SKM-1 treated with dmso at 0.1 percent for 144 hours (cell line): ENCODE measurements around the gene SNAP23.

Experiments used
- DNase-seq: peaks from one replicate; lab custom pipeline; 2025; ENCODE audit not compliant: unreplicated experiment; lab: John Stamatoyannopoulos, UW

SNAP23 gene

DNA sequence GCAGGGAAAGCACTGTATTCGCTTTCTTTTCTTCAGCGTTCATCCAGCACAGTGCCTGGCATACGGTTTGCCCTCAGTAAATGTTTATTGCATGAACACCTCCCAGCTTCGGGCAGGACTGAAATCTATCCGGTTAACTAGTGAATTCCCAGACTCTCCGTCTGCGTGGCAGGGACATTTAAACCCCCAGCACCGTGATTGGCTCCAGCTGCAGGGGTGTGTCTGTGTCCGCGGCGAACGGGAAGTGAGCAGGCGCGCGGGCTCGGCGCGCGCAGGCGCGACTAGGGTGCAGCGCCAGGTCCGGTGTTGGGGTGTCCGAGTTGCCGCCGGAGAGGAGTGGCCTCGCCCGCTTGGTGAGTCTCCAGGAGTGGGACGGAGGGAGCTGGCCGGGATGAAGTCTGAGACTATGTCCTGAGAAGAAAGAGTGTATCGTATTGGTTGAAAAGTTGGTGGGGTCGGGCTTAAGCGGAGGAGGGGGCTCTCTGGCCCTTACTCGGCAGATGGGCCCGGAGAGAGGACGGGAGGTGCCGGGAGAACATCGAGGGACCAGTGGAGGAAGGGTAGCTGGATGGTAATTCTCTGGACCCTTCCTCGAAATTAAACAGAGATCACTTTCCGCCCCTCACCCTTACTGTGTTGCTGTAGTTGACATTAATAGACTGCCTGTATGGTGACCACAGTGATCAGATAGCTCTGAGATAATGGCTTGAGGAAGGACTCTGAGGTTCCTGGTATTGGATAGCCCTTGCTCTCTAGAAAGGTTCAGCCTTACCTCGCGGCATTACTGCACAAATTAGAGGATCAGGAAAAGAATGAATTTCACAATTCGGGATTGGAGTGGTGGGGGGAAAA is at the start of gene SNAP23:
SNAP23 (plus strand) TSS at position 274 of the 852 bp plus-strand sequence. CDS start 16,213 bp downstream, outside the sequence.
- peak; percentile 87 for DNase-seq

GRCh38 chr15:42447599-42447998 is 47.8 kb upstream of the SNAP23 start:
- DNase-seq = no peak

- DNase-seq = no peak
Measured at GRCh38 chr15:42448281-42448680, 47.2 kb upstream of the SNAP23 start.

GRCh38 chr15:42449770-42450424 is 45.5 kb upstream of the SNAP23 start:
- DNase-seq = no peak

- no peak for DNase-seq
Measured at GRCh38 chr15:42450425-42450790, 45.0 kb upstream of the SNAP23 start.

DNA sequence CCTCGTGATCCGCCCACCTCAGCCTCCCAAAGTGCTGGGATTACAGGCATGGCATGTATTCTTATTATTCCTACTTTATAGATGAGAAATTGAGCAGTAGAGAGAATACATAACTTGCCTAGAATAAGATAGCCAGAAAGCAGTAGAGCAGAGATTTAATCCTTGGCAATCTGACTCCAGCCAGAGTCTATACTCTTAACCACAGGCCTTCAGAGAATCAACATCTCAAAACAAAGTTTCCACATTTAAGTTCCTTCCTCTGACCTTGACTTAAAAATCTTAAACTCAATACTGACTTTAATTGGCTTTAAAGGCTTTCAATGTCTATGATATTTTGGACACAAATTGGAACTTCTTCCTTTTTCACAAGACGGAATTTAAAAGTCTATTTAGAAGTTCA is 41.6 kb upstream of the SNAP23 start:
- no peak for DNase-seq

- no peak for DNase-seq
Measured at GRCh38 chr15:42456531-42456930, 38.9 kb upstream of the SNAP23 start.

DNA sequence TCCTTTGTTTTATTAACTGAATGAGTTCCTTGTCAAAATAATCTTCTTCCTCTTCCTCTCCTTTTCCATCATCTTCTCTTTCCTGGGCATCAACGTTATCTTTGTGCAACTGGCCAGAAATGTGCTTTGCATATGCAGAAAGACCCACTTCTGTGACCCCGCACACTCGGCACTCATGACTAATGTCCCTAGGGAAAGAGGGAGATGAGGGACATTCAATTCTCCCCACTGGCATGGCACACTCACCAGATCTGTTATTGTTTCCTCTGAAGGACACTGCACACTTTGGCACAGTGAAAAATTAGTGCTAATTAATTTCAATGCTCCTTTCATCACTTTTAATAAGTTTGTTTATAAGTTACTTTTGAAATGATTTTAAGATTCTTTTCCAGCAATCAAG is 38.5 kb upstream of the SNAP23 start:
- no peak for DNase-seq

DNA sequence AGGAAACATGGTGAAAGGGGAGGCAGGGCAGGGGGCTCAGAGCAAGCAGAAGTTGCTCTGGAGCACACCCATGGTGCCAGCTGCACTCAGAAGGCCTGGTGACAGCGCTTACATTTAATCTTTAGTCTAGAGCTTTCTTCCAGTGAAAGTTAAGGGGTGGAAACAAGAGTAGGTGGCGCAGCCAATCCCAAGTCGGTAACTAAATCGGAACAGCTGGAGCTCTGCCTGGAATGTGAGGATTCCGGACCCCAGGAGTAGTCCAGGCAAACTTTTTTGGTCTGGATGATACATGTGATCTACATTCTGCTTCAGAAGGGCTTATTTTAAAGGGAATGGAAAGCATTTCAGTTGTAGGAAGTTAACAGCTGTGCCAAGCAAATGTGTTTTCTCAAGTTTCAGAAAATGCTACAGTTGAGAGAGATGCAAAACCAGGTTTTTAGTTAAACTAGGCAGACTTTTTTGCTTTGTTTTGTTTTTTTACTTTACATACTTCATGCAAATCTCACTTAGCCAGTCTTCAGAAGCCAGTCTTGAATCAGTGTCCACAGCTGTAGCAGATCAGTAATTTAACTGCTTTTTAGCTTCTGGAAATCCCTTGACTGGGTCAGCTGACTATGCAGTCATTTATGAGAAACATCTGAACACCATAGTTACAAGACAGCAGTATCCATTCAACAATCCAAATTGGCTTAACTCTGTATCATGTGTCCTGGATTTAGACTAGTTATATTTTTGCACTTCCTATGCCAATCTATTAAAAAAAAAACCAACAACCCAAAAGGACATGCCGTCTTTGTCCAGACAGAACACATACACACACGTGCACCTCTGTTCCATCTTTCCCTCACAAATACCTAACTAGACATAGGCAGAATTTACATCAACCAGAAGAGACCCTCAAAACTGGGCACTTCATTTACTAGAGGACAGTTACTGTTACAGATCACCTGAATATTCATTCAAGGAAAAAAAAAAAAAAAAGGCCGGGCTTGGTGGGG is 37.7 kb upstream of the SNAP23 start:
- DNase-seq = no peak

DNA sequence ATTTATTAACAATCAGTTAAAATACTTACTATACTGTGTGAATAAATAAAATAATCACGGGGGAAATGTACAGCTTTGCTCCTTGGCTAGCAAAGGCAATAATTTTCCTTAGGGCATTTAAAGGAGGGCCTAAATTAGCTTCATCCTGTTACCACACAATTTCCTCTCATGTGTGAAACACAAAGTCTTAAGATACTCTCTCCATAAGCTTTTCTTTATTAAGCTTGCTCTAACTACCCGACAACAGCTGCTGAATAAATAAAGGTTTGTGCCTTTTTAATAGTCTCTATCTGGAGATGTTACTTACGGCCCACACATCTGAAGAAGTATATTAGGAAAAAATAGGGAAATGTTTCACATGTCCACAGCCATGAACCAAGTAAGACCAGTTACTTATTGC is 34.2 kb upstream of the SNAP23 start:
- no peak for DNase-seq

- DNase-seq = no peak
Measured at GRCh38 chr15:42465520-42466259, 29.7 kb upstream of the SNAP23 start.

DNA sequence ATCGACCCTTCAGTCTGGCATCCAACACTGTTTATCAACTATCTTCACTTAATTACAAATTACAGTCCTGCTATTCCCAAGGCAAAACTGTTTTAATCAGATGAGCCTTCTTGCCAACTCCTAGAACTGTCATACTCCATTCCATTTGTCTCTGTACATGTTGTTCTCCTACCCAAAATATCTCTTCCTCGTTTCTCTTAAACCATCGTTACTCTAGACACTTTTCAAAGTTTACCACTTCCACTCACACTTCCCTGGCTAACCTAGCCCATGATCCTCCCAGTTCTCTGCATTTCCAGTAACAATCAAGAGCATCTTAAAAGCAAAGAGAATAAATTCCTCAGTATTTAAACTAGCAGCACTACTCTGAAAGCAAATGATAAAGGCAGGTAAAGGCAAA is 24.4 kb upstream of the SNAP23 start:
- DNase-seq = no peak

GRCh38 chr15:42474827-42475226 is 20.6 kb upstream of the SNAP23 start:
- peak; percentile 6 for DNase-seq

- no peak for DNase-seq
Measured at GRCh38 chr15:42482701-42483100, 12.7 kb upstream of the SNAP23 start.

- DNase-seq = no peak
Measured at GRCh38 chr15:42483677-42484076, 11.8 kb upstream of the SNAP23 start.

DNA sequence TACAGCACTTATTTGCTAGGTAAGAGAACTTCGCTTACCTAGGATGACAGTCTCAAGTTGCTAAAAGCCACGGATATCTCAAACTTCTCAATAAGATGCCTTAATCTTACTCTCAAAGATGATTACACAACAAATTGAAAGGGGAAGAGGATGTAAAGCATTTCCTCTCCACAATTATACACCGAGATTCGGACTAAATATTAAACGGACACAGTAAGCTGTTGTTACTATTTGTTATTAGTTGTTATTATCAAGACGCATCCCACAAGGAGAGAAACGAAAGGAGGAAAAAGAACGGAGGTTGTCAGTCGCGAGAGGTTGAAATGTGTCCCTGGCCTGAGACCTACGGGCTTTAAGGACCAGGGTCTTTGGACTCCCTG is 5.2 kb upstream of the SNAP23 start:
- peak; percentile 43 for DNase-seq

- peak; percentile 96 for DNase-seq
Measured at GRCh38 chr15:42490671-42491538, 4.5 kb upstream of the SNAP23 start, which contains the start of gene ZNF106. ZNF106 (minus strand) TSS chr15:42491141; CDS start chr15:42472289, 18,852 bp downstream.

GRCh38 chr15:42491539-42492225 is 3.8 kb upstream of the SNAP23 start:
- DNase-seq = no peak

- DNase-seq = peak; percentile 69
Measured at GRCh38 chr15:42493679-42494078, 1.8 kb upstream of the SNAP23 start.
